ENCODE data around the gene PRKAG2. TPM values are rescaled to one million over a fixed set of nuclear protein-coding genes. Genes with fewer than 3 reads are reported as not detected.

Gene PRKAG2
- total RNA-seq, 1 donor from 2014 or later, result 17.5 TPM

DNA sequence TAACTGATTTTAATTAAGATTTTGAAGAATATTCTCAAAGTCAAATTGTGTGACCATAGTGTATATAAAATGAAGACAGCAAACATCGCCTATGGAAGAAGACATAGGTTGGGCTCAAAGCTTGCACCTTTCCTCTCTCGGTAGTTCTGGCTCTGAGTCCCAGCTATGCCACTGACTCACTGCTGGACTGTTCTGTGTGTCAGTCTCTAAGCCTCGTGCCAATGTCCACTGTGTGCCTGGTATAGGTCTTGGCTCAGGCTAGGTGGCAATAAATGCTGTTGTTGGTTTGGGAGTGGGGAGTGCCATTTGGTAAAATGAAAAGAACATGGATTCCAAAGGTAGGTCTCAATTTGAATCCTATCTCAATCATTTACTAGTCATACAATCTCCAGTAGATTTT lies 219.7 kb downstream of the PRKAG2 start:
- DNase-seq (ENCODE audit: low read depth in 2 of 2), result no peak

GRCh38 chr7:151655555-151655954 lies 221.4 kb downstream of the PRKAG2 start:
- DNase-seq (ENCODE audit: low read depth in 2 of 2), result no peak

DNA sequence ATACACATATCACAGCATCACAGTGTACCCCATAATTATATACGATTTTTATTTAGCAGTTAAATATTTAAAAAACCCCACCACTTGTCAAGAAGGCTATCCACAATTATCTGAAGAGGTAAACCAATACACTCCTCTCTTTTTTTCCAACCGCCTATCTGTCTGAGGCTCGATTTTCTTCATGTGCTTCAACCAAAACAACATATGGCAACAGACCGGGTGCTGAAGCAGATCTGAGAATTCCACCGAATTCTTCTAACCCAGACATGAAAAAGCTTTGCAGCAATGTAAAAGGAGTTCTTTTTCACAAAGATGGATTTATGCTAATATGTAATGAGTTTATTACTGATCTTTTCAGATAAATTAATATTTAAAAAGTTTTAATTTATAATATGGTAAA lies 224.8 kb downstream of the PRKAG2 start:
- no peak for DNase-seq (ENCODE audit: low read depth in 2 of 2)

- DNase-seq (ENCODE audit: low read depth in 2 of 2), result no peak
Measured at GRCh38 chr7:151650161-151650560, 226.8 kb downstream of the PRKAG2 start.

DNA sequence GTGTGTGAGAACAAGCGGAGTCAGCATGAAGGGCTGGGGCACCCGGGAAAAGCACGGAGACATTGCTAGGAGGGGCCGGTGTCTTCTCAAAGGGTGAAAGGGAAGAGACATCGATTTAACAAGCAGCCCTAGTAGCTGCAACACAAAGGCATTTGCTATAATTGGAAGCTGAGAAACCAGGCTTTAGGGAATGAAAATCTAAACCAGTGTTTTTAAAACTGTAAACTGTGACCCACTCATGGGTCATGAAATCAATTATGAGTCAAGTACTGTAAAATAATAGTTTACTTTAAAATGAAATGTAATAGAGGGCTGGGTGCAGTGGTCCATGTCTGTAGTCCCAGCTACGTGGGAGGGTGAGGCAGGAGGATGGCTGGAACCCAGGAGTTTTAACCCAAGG lies 228.5 kb downstream of the PRKAG2 start:
- no peak for DNase-seq (ENCODE audit: low read depth in 2 of 2)

DNA sequence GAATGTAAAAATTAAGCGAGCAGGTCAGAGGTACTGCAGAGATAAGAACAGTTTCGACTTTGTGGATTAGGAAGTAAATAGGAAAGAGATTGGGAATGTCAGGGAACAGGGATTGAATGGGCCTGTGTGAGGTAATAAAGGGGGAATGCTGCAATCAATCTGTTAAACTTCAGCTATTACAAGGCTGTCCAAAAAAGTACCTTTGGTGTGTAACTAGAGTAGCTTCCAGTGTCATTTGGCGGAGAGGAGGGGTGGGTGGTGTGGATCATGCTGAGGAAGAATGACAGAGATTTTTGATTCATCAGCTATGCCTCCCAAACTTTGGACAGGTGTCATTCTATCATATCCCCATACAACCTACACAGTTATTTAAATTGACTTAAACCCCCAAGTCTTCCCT lies 229.0 kb downstream of the PRKAG2 start:
- DNase-seq (ENCODE audit: low read depth in 2 of 2), result no peak

- no peak for DNase-seq (ENCODE audit: low read depth in 2 of 2)
Measured at GRCh38 chr7:151647006-151647405, 229.9 kb downstream of the PRKAG2 start.

GRCh38 chr7:151645311-151645710 lies 231.6 kb downstream of the PRKAG2 start:
- DNase-seq (ENCODE audit: low read depth in 2 of 2), result no peak

DNA sequence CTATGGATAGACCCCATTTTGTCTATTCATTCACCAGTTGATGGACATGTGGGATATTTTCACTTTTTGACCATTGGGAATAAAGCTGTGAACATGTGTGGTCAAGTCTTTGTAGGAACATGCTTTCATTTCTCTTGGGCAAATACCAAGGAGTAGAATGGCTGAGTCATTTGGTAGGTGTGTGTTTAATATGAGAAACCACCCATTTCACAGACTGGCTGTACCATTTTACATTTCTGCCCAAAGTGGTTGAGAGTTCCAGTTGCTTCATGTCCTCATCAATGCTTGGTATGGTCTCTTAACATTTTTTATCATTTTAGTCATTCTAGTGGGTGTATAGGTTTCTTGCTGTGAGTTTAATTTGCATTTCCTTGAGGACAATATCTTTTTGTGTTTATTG lies 232.4 kb downstream of the PRKAG2 start:
- no peak for DNase-seq (ENCODE audit: low read depth in 2 of 2)

DNA sequence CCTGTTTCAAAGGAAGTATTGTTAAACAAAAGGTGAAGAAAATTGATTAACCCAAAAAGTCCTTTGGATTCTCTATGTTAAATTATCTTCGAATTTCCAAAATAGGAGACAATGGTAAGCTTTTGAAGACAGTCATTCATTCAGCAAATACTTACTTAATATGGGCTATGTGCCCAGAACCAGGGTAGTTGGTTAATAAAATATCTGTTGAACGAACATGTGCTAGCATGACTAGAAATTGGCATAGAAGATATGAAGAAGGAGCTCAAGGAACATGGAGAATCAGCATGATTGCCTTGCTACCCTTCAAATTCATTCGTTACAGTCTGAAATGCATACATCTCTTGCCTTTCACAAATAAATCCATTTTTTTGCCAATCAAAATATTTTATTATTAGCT lies 234.2 kb downstream of the PRKAG2 start:
- no peak for DNase-seq (ENCODE audit: low read depth in 2 of 2)

DNA sequence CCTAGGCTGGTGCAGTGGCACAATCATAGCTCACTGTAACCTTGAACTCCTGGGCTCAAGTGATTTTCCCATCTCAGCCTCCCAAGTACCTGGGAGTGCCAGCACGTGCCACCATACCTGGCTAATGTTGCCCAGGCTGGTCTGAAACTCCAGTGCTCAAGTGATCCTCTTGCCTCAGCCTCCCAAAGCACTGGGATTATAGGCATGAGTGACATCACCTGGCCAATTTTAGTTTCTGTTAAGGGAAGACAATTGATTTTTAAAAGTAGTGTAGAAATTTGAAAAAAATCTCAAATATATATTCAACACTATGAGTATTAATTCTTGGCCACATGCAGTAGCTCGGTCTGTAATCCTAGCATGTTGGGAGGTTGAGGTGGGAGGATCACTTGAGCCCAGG lies 235.3 kb downstream of the PRKAG2 start:
- DNase-seq (ENCODE audit: low read depth in 2 of 2), result no peak

DNA sequence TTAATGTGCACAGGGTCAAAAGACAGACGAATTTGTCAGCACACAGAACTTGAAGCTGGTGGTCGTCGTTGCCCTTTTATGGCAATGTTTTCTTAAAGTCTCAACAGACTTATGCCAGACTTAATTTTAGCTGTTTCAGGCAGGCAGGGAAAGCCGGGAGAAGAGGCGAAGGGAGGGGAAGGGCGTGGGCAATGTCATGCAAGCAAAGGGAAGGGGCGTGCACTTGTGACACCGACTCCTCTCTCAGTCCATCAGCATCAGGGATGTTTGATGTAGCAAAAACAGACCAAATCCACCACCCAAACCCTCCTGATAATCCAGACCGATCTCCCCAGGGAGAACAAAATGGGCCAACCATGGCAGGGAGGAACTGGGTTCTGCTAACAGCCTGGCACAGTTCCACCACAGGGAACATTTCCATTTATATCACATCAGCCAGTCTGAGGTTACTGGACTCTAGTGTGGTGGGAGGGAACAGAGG lies 239.1 kb downstream of the PRKAG2 start:
- peak in 1 of 2 donors; percentile 14 for DNase-seq (ENCODE audit: low read depth in 2 of 2)

DNA sequence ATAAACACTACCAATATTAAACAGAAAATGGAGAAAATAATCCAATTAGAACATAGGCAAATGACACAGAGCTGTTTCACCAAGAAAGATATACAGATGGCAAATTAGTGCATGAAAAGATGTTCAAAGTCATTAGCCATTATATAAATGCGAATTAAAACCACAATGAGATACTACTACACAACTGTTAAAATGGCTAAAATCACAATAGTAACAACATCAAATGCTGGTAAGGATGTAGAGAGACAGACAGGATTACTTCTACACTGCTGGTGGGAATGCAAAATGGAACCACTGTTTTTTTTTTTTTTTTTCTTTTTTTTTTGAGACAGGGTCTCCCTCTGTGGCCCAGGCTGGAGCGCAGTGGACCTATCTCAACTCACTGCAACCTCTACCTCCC lies 242.3 kb downstream of the PRKAG2 start:
- DNase-seq (ENCODE audit: low read depth in 2 of 2), result no peak

DNA sequence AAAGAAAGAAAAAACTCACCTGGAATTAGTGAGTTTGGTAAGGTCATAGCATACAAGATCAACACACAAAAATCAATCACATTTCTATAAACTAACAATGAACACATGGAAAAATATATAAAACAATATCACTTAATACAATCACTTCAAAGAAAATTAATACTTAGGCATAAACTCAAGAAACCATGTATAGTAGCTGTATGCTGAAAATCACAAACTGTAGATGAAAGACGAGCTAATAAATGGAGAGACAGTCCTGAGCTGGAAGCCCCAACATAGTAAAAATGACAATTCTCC lies 243.5 kb downstream of the PRKAG2 start:
- DNase-seq (ENCODE audit: low read depth in 2 of 2), result no peak

DNA sequence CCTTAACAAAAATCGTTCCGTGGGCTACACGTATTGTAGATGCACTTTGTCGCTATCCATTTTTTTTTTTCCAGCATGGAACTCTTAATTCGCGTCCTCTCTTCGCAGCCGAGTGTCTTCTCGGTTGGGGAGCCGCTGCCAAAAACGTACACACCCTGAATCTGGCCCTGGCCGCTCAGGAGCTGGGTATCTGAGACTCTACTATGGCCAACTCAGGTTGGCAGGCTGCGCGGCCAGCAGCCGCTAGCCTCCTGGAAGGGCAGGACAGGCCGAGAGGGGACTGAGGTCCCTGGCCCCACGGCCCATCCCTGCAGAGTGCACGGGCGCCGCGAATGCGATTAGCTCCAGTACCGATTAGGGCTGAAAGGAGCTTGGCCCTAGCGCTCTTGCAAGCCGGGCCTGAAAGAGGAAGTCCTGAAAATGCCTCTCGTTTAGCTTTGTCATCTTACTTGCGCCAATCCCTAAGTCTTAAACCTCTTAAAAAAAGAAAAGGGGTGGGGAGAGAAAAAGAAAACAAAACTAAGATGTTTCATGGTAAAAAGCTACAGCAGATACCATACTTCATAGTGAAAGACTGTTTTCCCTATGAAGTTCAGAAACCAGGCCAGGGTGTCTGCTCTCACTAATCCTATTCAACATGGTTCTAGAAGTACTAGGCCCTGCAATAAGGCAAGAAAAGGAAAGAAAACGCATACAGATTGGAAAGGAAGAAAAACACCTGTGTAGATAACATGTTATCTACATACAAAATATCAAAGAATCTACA lies 244.0 kb downstream of the PRKAG2 start:
- peak in 1 of 2 donors; percentile 46 for DNase-seq (ENCODE audit: low read depth in 2 of 2)

- peak; percentile 45 to 86 for DNase-seq (ENCODE audit: low read depth in 2 of 2)
Measured at GRCh38 chr7:151631953-151632749, 244.8 kb downstream of the PRKAG2 start.

DNA sequence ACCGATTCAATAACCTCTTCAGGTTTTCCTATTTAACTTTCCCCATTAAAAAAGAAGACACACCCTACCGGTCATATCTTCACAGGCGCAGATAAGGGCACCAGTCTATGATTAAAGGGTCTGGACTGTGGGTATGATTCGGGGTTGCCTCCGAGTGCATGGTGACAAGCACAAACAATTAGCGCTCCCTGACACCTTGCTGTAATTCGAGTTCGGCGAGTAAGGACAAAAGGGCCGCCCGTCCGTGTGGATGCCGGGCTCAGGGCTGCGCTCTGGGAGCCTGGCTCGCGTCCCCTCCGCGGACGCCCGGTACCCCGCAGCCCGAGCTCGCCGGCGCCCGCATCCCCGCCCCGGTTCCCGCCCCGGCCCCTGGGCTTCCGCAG lies 245.4 kb downstream of the PRKAG2 start:
- DNase-seq (ENCODE audit: low read depth in 2 of 2), result peak in 1 of 2 donors; percentile 48

- peak in 1 of 2 donors; percentile 30 for DNase-seq (ENCODE audit: low read depth in 2 of 2)
Measured at GRCh38 chr7:151630851-151631569, 245.9 kb downstream of the PRKAG2 start.

DNA sequence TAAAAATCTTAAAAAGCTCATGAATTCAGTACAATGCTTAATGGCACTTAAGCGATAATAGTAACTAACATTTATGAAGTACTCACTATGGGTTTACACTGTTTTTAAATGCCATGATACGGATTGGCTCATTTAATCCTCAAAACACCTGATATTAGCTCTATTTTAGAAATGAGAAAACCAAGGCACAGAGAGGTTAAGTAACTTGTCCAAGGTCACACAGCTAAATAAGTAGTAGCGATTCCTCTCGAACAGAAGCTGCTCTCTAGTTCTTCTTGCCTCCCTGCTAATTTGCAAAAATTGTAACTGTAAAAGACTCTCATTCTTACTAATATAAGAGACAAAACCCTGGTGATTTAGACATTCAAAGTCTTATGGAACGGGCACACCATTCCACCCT lies 246.6 kb downstream of the PRKAG2 start:
- DNase-seq (ENCODE audit: low read depth in 2 of 2), result no peak

DNA sequence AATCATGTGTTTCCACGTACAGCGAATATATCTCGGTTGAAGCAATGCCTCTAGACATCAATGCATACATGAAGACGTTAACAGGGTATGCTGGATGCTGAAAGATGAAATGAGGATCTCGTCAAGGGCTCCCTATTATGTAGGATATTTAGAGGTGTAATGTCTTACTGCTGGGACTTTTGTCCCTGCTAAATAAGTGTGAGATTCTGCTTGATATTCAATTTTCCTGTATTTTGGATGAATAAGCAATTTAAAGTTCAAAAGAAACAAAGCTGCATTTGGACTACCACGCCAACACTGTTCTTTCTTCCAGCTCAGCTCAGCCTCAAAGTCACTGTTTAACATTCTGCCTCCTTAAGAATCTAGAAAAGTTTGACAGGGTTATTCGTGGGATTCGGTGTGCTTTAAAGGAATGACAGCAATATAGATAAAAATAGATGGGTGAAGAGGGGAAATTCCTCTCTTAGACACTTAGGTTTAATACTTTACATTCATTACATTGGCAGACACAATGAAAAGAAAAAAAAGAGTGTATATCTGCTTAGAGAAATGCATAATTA lies 247.1 kb downstream of the PRKAG2 start:
- DNase-seq (ENCODE audit: low read depth in 2 of 2), result no peak

DNA sequence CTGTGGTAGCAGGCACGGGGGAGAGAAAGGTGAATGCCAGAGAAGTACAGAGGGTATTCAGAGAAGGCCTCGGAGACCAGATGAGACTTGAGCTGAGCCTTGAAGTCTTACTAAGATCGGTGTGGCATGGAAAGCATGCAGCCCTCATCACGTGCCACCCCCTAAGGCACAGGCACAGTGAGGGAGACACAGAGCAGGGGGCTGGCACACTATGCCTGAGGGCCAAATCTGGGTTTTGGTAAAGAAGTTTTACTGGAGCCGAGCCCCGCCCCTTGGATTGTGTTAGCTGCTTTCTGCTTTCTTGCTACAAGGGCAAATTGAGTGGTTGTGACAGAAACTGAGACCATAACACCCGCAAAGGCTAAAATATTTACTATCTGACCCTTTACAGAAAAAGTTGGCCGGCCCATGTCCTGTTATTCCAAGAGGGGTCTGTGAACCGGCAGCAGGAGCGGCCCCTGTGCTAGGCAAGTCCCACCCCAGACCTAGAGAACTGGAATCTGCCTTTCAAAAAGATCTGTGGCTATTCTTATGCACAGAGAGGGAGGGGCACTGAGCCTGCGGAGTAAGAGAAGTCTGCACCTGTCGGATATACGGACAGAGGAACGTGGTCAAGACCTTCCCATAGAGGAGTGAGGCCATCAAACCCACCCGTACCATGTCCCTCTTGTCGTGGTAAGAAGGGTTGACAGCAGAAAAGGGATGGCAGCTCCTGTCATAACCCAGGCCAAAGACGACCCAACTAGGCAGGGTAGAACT lies 247.9 kb downstream of the PRKAG2 start:
- DNase-seq (ENCODE audit: low read depth in 2 of 2), result no peak
